NB4 (cell line): ENCODE results near the gene CLEC4G.

Experiments used
- DNase-seq: peaks from one replicate; pipeline ENCODE4 v3.0.0; 2010; ENCODE audit warnings: low read depth
- H3K4me3 ChIP-seq: one replicate; pipeline ENCODE4 v1.5.1; 2011; ENCODE audit warnings: mild to moderate bottlenecking, low read depth, low read length, moderate library complexity
- MYC ChIP-seq: IDR thresholded peaks from 2 replicates; pipeline ENCODE4 v1.6.1; 2011; ENCODE audit warnings: low read depth, low read length
- POLR2A ChIP-seq: IDR thresholded peaks from 2 replicates; pipeline ENCODE4 v1.6.1; 2011; ENCODE audit warnings: mild to moderate bottlenecking; ENCODE audit not compliant: insufficient read length; ENCODE audit errors: extremely low read depth
- TF ChIP-seq, protein P1 (sequence below): IDR thresholded peaks from 2 replicates; pipeline ENCODE4 v1.6.1; 2011; ENCODE audit warnings: low read depth, low read length
- TF ChIP-seq, protein P2 (sequence below): IDR thresholded peaks from one replicate; pipeline ENCODE4 v1.5.1; 2012; ENCODE audit warnings: low read depth, low read length

Gene CLEC4G, protein sequence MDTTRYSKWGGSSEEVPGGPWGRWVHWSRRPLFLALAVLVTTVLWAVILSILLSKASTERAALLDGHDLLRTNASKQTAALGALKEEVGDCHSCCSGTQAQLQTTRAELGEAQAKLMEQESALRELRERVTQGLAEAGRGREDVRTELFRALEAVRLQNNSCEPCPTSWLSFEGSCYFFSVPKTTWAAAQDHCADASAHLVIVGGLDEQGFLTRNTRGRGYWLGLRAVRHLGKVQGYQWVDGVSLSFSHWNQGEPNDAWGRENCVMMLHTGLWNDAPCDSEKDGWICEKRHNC

DNA sequence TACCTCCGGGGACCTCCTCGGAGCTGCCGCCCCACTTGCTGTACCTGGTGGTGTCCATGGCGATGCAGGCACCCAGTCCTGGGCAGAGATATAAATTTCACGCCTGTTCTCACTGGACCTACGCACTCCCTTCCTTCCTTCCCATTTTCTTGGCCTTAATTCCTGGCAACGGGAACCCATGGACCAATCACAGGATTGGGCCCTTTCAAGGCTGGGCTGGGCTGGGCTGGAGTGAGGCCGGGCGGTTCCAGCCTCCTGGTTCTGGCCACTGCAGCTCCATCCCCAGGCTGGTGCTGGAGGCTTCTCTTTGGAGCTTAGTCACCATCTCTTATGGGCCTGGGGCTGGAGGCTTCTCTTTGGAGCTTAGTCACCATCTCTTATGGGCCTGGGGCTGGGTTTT is at the start of gene CLEC4G:
CLEC4G (minus strand) TSS at position 66 of the 400 bp plus-strand sequence; CDS start at position 58, 8 bp downstream.
- H3K4me3 ChIP-seq = no peak within 1 kb of the TSS
- TF ChIP-seq, protein P1, sequence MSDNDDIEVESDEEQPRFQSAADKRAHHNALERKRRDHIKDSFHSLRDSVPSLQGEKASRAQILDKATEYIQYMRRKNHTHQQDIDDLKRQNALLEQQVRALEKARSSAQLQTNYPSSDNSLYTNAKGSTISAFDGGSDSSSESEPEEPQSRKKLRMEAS = no peak
- no peak for TF ChIP-seq POLR2A
- TF ChIP-seq, protein P2, sequence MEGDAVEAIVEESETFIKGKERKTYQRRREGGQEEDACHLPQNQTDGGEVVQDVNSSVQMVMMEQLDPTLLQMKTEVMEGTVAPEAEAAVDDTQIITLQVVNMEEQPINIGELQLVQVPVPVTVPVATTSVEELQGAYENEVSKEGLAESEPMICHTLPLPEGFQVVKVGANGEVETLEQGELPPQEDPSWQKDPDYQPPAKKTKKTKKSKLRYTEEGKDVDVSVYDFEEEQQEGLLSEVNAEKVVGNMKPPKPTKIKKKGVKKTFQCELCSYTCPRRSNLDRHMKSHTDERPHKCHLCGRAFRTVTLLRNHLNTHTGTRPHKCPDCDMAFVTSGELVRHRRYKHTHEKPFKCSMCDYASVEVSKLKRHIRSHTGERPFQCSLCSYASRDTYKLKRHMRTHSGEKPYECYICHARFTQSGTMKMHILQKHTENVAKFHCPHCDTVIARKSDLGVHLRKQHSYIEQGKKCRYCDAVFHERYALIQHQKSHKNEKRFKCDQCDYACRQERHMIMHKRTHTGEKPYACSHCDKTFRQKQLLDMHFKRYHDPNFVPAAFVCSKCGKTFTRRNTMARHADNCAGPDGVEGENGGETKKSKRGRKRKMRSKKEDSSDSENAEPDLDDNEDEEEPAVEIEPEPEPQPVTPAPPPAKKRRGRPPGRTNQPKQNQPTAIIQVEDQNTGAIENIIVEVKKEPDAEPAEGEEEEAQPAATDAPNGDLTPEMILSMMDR = no peak
- TF ChIP-seq MYC = no peak

DNA sequence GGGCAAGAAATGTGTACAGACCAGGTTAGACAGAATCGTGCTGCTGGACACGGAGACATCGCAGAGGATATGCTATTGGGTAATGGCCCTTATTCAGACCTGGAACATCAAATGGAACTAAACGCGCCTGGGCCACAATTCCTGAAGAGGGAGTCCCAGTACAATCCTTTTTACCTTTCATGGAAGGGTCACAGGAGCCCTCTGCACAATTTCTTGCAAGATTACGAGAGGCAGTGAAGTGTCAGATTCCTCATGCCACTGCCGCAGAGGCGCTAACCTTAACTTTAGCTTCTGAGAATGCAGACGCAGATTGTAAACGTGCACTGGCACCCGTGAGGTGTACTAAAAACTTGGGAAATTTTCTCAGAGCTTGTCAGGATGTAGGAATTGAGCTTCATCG is 49.2 kb upstream of the CLEC4G start:
- TF ChIP-seq, protein P1 = no peak
- TF ChIP-seq MYC (no peak), POLR2A (no peak)
- TF ChIP-seq, protein P2 = no peak
- no peak overlapping the region for H3K4me3 ChIP-seq
- DNase-seq = no peak

More for the DNA sequence above, at the start of gene CLEC4G:
- no peak for DNase-seq

DNA sequence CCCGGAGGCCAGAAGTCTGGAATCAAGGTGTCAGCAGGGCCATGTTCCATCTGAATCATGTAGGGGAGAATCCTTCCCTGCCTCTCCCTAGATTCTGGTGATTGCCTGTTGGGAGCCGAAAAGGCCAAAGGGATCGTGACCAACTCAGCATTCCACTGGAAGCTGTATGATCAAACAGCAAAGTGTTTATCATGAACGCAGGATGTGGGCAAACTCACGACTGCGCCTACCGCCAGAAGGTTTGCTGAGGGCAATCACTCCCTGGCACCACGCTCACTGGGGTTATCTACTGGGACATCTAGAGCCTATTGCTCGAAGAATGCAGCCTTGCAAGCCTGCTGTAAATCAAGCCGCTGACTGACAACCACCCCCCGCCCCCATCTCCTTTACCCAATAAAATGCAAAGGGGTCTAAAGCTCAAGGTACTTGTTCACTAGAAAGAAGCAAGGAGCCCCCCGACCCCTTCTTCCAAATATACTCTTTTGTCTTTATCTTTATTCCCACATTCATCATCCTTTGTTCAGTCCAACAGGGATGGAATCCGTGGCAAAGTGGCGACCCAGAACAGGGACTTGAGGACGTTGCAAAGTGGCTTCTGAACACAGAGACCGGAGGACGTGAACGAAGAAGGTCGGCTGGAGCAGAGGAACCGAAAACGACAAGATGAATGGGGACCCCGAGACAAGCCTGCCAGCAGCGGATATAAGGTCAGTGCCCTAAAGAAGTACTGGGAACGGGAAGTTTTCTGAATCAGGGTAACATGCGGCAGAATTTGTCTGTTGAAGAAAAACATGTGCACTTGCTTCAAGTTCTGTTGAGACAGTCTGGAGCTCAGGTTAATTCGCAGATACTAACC is 47.9 kb upstream of the CLEC4G start:
- TF ChIP-seq, protein P2 = no peak
- TF ChIP-seq POLR2A = no peak
- TF ChIP-seq MYC = no peak
- TF ChIP-seq, protein P1 = no peak
- no peak for DNase-seq

DNA sequence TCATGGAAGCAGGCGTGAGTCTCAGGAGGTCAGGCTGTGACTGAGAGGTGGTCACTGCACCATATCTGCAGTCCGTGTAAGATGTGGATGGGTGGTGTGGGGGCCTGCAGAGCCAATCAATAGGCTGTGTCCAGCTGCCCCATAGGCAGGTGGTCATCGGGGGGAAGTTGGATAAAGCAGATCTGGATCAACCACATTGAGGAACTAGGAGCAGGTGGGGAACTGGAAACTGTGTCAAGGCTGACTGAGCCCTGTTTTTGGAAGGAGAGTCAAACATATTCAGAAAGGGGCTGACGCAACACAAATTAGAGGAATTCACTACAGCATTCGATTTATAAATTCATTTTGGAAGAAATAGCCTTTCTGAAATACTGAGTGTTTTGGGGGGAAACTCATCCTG is 46.2 kb upstream of the CLEC4G start:
- H3K4me3 ChIP-seq = no peak overlapping the region
- TF ChIP-seq, protein P1 = no peak
- TF ChIP-seq MYC = no peak
- TF ChIP-seq, protein P2 = no peak
- DNase-seq = peak; percentile 37

More for the DNA sequence above, 47.9 kb upstream of the CLEC4G start:
- H3K4me3 ChIP-seq = no peak overlapping the region

DNA sequence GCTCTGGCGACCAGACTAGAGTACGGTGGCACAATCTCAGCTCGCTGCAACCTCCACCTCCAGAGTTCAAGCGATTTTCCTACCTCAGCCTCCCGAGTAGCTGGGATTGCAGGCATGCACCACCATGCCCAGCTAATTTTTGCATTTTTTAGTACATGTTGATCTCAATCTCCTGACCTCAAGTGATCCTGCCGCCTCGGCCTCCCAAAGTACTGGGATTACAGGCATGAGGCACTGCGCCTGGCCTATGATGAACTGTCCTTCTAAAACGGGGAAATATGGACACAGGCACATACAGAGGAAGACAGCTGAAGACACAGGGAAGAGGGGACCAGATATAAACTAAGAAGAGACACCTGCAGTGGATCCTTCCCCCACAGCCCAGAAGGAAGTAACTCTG is 43.9 kb upstream of the CLEC4G start:
- H3K4me3 ChIP-seq = no peak overlapping the region
- TF ChIP-seq, protein P2 = no peak
- TF ChIP-seq, protein P1 = no peak
- TF ChIP-seq MYC (no peak), POLR2A (no peak)

More for the DNA sequence above, 43.9 kb upstream of the CLEC4G start:
- no peak for DNase-seq
